RWPE1 (cell line): ENCODE results near the gene LRRC66.

Source experiments
- CTCF ChIA-PET: fragments of 350-600 bp; sonication (Branson Sonifier 250); formaldehyde crosslinking; extraction: SDS; loops from one replicate; lab custom pipeline; 2021; lab: Yijun Ruan, JAX
- POLR2A ChIA-PET: fragments of 400-600 bp; formaldehyde crosslinking; extraction: SDS; loops from one replicate; lab custom pipeline; 2020; ENCODE audit warnings: antibody characterized with exemption; ENCODE audit not compliant: low non-redundant PET; lab: Yijun Ruan, JAX
- DNase-seq: peaks from one replicate; pipeline ENCODE4 v3.0.0; 2012; ENCODE audit warnings: low spot score
- H3K27ac ChIP-seq: fragments of 450-650 bp; 2 replicates; pipeline ENCODE4 v1.5.1; 2017
- CTCF ChIP-seq: fragments of 450-650 bp; conservative IDR thresholded peaks from 2 replicates; pipeline ENCODE4 v1.5.1; 2017; ENCODE audit warnings: low read depth, mild to moderate bottlenecking

The LRRC66 gene

GRCh38 chr4:52005604-52006273 lies 14.4 kb downstream of the LRRC66 start:
- no peak for TF ChIP-seq CTCF
- POLR2A ChIA-PET: no interaction called here
- H3K27ac ChIP-seq: no peak overlapping the region
- CTCF ChIA-PET: interaction anchor here (0.6 kb wide), 1 partner anchor 1895 kb away, joined by 3 read pairs; no protein-coding TSS in a partner anchor
- DNase-seq: no peak

GRCh38 chr4:52004414-52004813 lies 15.7 kb downstream of the LRRC66 start:
- TF ChIP-seq CTCF: no peak
- CTCF ChIA-PET: no interaction called here
- DNase-seq: no peak

GRCh38 chr4:52001616-52002015 lies 18.5 kb downstream of the LRRC66 start:
- CTCF ChIA-PET: no interaction called here
- DNase-seq: peak; percentile 64
- TF ChIP-seq CTCF: no peak
- no peak overlapping the region for H3K27ac ChIP-seq
- POLR2A ChIA-PET: no interaction called here

More at GRCh38 chr4:52004414-52004813, 15.7 kb downstream of the LRRC66 start:
- POLR2A ChIA-PET: no interaction called here
- H3K27ac ChIP-seq: no peak overlapping the region

- DNase-seq: no peak
- POLR2A ChIA-PET: no interaction called here
- H3K27ac ChIP-seq: no peak overlapping the region
- TF ChIP-seq CTCF: no peak
- CTCF ChIA-PET: no interaction called here
Observed at GRCh38 chr4:51999250-51999649, 20.9 kb downstream of the LRRC66 start.

- no peak overlapping the region for H3K27ac ChIP-seq
- ChIA-PET CTCF (no interaction called here), POLR2A (no interaction called here)
- TF ChIP-seq CTCF: no peak
- DNase-seq: no peak
Observed at GRCh38 chr4:51998837-51999236, 21.3 kb downstream of the LRRC66 start.

- no peak overlapping the region for H3K27ac ChIP-seq
- ChIA-PET POLR2A (no interaction called here), CTCF (no interaction called here)
- no peak for DNase-seq
- TF ChIP-seq CTCF: no peak
Observed at GRCh38 chr4:51997647-51998046, 22.5 kb downstream of the LRRC66 start.
